HEK293 (cell line): ENCODE results near the gene BIRC6.

Source experiments
- CTCF ChIP-seq: fragments of 450-650 bp; formaldehyde crosslinking; IDR thresholded peaks from 2 replicates; pipeline ENCODE4 v1.5.1; 2016; ENCODE audit warnings: missing biosample characterization, missing genetic modification characterization
- TRIM28 ChIP-seq: IDR thresholded peaks from 2 replicates; pipeline ENCODE4 v1.6.1; 2011; ENCODE audit warnings: low read length, control low read depth, borderline replicate concordance
- TSHZ1 ChIP-seq: fragments of 450-650 bp; formaldehyde crosslinking; IDR thresholded peaks from 2 replicates; pipeline ENCODE4 v1.5.1; 2016; ENCODE audit warnings: missing biosample characterization, missing genetic modification characterization, borderline replicate concordance
- ZBTB7A ChIP-seq: fragments of 450-650 bp; formaldehyde crosslinking; IDR thresholded peaks from 2 replicates; pipeline ENCODE4 v1.5.1; 2016; ENCODE audit warnings: low read depth, missing biosample characterization, missing genetic modification characterization

DNA sequence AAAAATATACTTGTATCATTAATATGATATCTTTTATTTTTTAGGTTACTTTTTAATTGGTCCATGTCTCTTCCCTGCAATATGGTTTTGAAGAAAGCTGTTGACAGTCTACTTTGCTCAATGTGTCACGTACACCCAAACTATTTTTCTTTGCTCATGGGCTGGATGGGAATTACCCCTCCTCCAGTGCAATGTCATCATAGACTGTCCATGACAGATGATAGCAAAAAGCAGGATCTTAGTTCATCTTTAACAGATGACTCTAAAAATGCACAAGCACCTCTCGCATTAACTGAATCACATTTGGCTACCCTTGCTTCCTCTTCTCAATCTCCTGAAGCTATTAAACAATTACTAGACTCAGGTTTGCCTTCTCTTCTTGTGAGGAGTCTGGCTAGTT lies 158.1 kb downstream of the BIRC6 start:
- no peak for TF ChIP-seq TRIM28
- no peak for TF ChIP-seq TSHZ1 (tag by site-specific recombination)
- no peak for TF ChIP-seq CTCF
- TF ChIP-seq ZBTB7A (tag by site-specific recombination): no peak
